SH-SY5Y (cell line): ENCODE results near the gene MID1.

ENCODE experiments used
- GATA2 ChIP-seq: IDR thresholded peaks from 2 replicates; pipeline ENCODE4 v1.6.1; 2011; ENCODE audit warnings: mild to moderate bottlenecking, low read depth, low read length
- GATA3 ChIP-seq: IDR thresholded peaks from 2 replicates; pipeline ENCODE4 v1.6.1; 2011; ENCODE audit warnings: low read depth, mild to moderate bottlenecking, low read length, moderate library complexity

- TF ChIP-seq GATA3 = no peak
- TF ChIP-seq GATA2 = no peak
Observed at GRCh38 chrX:10555846-10556245, 64.5 kb downstream of the MID1 start.
